GM12891 (cell line): ENCODE data around the gene DNAI7.

ENCODE experiments used
- DNase-seq: peaks from one replicate; pipeline ENCODE4 v3.0.0; 2011; ENCODE audit warnings: low spot score; ENCODE audit not compliant: insufficient read length
- FAIRE-seq: peaks from 2 replicates; lab custom pipeline; 2011; peaks lifted over from hg19 to GRCh38; lab: Jason Lieb, UNC
- PAX5 ChIP-seq: IDR thresholded peaks from 2 replicates; pipeline ENCODE4 v1.6.1; 2011; ENCODE audit warnings: low read length, moderate library complexity, mild to moderate bottlenecking; ENCODE audit not compliant: insufficient read depth, severe bottlenecking
- POLR2A ChIP-seq: IDR thresholded peaks from 2 replicates; pipeline ENCODE4 v1.6.1; 2011; ENCODE audit warnings: low read depth, low read length, control low read depth
- POLR2AphosphoS5 ChIP-seq: IDR thresholded peaks from 2 replicates; pipeline ENCODE4 v1.6.1; 2011; ENCODE audit warnings: low read depth, low read length, control low read depth
- POU2F2 ChIP-seq: IDR thresholded peaks from 2 replicates; pipeline ENCODE4 v1.6.1; 2011; ENCODE audit warnings: low read depth, mild to moderate bottlenecking, control low read depth, low read length, moderate library complexity
- SPI1 ChIP-seq: IDR thresholded peaks from 2 replicates; pipeline ENCODE4 v1.6.1; 2011; ENCODE audit warnings: low read depth, low read length, control low read depth
- TAF1 ChIP-seq: IDR thresholded peaks from 2 replicates; pipeline ENCODE4 v1.6.1; 2011; ENCODE audit warnings: low read depth, low read length, control low read depth

Gene DNAI7

DNA sequence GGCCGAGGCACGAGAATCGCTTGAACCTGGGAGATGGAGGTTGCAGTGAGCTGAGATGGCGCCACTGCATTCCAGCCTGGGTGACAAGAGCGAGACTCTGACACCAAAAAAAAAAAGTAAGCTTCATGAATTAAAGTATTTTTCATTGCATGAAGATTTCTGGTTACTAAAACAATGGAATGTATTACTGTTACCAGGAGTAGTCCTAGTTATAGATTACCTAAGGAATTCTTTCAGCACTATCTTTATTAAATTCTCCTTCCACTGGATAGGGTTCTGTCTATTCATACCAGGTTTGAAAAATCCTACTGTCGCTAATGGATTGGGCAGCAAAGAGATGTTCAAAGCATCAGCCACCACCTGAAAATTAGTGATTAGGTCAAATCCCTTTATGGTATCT, 12.5 kb upstream of the DNAI7 start:
- DNase-seq = no peak
- TF ChIP-seq SPI1 (no peak), POLR2A (no peak), POLR2AphosphoS5 (no peak), TAF1 (no peak), PAX5 (no peak), POU2F2 (no peak)
- FAIRE-seq = no peak

DNA sequence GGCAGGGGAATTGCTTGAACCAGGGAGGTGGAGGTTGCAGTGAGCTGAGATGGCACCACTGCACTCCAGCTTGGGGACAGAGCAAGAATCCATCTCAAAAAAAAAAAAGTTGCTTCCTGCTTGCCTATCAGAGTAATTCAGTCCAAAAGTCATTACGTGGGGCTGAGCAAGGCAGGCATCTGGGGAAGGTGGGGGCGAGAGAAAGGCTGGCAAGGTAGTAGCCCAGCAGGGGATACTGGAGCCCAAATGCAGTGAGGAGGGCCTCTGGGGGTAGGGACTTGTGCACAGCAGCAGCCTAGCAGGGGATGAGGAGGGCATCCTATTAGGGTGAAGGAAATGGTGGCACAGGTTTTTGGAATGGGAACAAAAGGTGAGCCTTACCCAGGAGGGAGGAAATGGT, 7.2 kb upstream of the DNAI7 start:
- no peak for FAIRE-seq
- TF ChIP-seq POLR2AphosphoS5 (no peak), POU2F2 (no peak), SPI1 (no peak), TAF1 (no peak), POLR2A (no peak), PAX5 (no peak)
- no peak for DNase-seq

DNA sequence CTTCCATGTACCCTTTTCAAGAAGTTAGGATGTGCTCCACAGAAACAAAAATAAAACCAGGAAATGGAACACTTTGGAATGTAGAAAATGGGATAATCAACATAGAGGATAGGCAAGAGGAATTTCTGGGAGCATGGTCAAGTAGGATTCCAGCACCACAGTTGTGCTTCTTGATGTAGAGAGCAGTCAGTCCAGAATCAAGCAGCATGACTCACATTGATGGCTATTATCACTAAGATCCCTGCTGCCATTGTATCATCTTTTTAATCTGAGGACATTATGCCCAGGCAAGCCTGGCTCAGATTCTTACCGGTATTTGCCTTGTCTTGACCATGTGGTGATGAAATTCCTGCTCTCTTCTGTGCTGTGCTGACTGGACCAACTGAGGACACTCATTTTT, 5.7 kb upstream of the DNAI7 start:
- no peak for DNase-seq
- TF ChIP-seq PAX5 = no peak
- TF ChIP-seq POU2F2 = no peak
- FAIRE-seq = peak; percentile 61

DNA sequence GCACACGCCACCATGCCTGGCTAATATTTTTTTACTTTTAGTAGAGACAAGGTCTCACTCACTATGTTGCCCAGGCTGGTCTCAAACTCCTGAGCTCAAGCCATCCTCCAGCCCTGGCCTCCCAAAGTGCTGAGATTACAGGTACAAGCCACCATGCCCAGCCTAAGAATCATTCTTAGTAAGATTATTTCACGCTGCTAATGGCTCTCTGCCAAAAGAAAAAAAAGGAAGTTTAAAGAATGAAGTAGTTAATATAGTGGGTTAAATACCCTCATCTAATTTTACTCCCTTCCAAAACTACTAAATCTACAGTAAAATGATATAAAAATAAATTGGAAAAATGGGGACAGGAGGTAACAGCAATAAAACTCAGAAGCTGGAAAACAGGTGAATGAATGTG, 2.6 kb upstream of the DNAI7 start:
- DNase-seq (no peak), FAIRE-seq (no peak)
- TF ChIP-seq PAX5 (no peak), POU2F2 (no peak), POLR2AphosphoS5 (no peak), POLR2A (no peak), SPI1 (no peak), TAF1 (no peak)

DNA sequence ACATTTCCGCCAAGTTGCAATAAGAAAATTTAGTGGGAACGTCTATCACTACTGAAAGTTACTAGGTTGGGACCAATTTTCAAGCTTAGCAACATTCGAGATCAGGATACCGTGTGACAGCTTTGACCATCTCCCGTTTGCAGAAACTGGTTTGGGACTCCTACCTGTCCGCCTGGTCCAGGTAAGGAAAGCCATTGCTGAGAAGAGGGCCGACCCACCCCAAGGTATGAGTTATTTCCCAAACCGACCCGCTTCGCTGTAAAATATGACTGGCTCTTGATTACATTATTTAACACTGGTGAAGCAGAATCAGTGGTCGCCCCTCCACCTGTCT, 271 bp downstream of the DNAI7 start:
- FAIRE-seq (no peak), DNase-seq (no peak)
- TF ChIP-seq POLR2AphosphoS5 (no peak), PAX5 (no peak), TAF1 (no peak), POLR2A (no peak)

DNA sequence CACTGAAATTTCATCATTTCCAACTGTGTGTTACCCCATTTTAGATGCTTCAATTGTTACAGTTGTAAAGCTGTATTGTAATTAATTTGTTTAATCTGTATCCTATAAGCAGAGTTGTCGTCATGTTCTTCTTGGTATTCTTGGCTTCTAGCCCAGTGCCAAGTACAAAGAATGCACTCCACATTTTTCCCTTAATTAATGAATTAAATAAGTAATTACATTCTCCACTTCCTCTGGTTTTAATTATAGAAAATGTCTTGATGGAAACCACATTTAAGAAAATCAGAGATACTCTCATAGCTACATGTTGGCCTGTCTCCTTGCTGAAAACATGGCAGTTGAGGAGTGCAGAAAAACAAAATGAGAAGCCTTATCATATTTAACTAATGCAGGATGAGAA, 746 bp downstream of the DNAI7 start:
- TF ChIP-seq POLR2AphosphoS5 (no peak), PAX5 (no peak), POU2F2 (no peak)
- DNase-seq = no peak
- no peak for FAIRE-seq

DNA sequence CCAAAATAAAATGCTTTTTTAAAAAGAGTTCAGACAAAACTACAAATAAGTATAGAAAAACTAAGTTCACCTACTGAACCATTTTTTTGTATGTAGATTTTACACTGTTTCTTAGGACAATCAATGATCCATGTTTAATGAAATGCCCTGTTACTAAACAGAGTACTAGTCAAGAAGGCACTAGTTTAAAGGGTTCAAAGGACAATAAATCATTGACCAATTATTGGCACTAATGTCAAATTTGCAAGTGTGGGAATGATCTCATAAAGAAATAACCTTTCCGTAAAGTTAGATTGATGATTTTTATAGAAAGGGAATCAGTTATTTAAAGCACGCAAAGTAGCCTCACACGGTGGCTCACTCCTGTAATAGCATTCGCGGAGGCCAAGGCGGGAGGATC, 4.2 kb downstream of the DNAI7 start:
- TF ChIP-seq SPI1 = no peak
- TF ChIP-seq TAF1 = no peak
- no peak for TF ChIP-seq PAX5
- no peak for TF ChIP-seq POLR2AphosphoS5
- no peak for TF ChIP-seq POLR2A
- TF ChIP-seq POU2F2 = no peak
- no peak for FAIRE-seq
- DNase-seq = no peak

DNA sequence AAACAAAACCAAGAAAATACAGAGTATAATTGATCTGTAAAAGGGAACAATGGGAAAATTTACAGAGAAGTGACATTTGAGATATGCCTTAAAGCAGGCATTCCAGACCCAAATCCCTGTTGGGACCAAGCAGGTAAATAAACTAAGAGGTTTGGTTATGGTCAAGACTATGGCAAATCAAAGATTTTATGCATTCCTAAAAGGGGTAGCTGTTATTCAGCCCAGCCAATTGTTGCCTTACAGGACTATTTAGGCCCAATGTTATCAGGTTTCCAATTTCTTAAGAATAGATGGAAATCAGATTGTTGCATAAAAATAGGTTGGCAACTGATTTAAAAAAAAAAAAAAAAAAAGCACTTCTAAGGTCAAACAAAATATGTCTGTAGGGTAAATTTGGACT, 5.3 kb downstream of the DNAI7 start:
- no peak for TF ChIP-seq POLR2AphosphoS5
- no peak for TF ChIP-seq POU2F2
- TF ChIP-seq PAX5 = no peak
- TF ChIP-seq SPI1 = no peak
- no peak for TF ChIP-seq TAF1
- no peak for TF ChIP-seq POLR2A
- DNase-seq (no peak), FAIRE-seq (no peak)

DNA sequence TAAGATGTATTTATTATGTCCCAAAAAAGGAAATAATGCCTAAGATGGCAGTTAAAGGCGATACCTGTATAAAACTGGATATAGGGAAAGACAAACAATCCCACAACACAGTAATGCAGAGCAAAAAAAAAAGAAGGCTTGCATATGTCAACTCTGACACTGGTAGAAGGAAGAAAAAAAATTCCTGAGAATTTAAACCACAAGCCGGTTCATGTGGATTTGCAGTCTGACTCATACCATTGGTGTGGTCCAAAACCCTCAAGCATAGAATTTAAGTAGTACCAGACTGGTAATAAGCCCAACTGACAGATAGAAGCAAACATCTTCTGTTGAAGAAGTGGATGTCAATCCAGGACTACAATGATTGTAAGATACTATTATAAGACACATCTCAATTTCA, 7.2 kb downstream of the DNAI7 start:
- TF ChIP-seq SPI1 (no peak), POLR2AphosphoS5 (no peak), TAF1 (no peak), POLR2A (no peak)
- DNase-seq (no peak), FAIRE-seq (no peak)

DNA sequence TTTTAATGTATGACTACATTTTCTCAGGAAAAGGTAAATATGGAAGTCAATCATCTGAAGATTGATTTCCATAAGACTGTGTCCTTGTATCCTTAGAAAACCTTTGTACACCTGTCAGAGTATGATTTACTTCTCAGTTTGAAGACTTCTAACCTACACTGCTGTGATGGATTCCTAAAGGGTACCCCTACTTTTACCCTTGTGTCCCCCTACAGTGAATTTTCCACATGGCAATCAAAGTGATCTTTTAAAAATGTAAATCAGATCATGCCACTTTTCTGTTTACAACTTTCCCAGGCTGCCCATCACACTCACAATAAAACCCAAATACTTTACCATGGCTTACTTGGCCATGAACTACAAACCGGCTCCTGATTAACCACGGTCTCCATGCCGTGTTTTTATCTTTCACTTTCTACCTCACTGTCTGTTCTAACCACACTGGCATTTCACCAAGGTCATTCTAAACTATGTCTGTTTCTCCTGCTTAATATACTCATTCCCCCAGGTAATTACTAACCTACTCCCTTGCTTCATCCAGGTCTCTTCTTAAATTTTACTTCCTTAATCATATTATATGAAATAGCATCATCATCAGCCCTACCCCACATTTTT, 8.1 kb downstream of the DNAI7 start:
- DNase-seq (no peak), FAIRE-seq (peak; percentile 85)
- TF ChIP-seq POLR2A (no peak), PAX5 (no peak), POU2F2 (no peak), POLR2AphosphoS5 (no peak), TAF1 (no peak), SPI1 (no peak)
